ENCODE data around the gene FBXO27.

GRCh38 chr19:39077323-39077722, 45.0 kb upstream of the FBXO27 start:
- no peak for TF ChIP-seq POLR2AphosphoS5 (IDR thresholded peaks at IDR 0.05; ENCODE audit: insufficient read depth in 1 of 2, low read depth in 1 of 2)
- no peak for TF ChIP-seq CTCF (IDR thresholded peaks at IDR 0.05)

Data from vagina (tissue), 2 donors.